ENCODE measurements around the gene CTNND2.

CTNND2 gene

DNA sequence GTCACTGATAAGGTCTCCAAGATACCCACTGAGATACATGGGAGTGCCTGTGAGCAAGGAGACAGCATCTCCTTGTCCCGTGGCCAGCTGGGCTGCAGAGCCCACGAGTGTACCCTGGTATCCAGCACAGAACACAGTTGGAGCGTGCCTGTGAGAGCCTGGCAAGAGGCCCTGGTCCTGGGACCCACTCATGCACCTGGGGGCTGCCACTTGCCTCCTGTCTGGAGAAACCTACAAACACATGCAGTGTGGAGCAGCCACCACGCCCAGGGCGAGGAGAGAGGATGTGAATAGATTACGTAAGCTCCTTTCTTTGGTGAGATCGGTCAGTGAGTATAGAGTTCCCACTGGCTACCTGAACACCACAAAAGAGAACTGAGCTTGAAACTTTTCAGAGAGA is 88.3 kb downstream of the CTNND2 start:
- Histone ChIP-seq H3K4me3 (ENCODE audit: extremely low read depth, insufficient read depth, low read length, poor library complexity, severe bottlenecking) (no peak overlapping the region), H3K4me1 (ENCODE audit: control insufficient read depth, insufficient read depth, low read length, poor library complexity, severe bottlenecking) (no peaks in the 10 kb centered on the region), H3K9me3 (ENCODE audit: control insufficient read depth, low read length) (no peaks in the 10 kb centered on the region), H3K27ac (ENCODE audit: low read depth, low read length, severe bottlenecking) (no peak overlapping the region), H3K36me3 (ENCODE audit: control insufficient read depth, insufficient read depth, low read length) (no peaks in the 10 kb centered on the region)
- 49 to 79% methylated on average over 3 to 5 of the region's 7 CpGs for WGBS, 2 experiments (ENCODE audit: insufficient coverage in 2 of 2)

DNA sequence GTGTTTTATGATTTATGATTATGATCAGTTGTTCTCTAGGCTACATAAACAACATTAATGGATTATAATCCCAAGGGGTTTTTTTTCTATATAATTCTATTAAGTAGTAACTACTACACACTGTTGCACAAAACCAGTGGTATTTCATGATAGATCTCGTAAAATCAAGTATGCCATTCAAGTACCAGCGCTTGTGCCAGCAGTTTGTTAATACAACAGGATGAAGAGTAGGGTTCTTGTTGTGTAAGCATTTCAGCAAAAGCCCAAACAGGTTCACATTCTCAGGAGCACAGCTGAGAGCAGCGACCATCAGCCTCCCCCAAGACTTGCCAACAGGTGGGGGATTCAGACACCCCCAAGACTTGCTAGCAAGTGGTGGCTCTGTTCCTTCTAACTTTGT is 88.8 kb downstream of the CTNND2 start:
- Histone ChIP-seq H3K36me3 (ENCODE audit: control insufficient read depth, insufficient read depth, low read length) (no peaks in the 10 kb centered on the region), H3K4me3 (ENCODE audit: extremely low read depth, insufficient read depth, low read length, poor library complexity, severe bottlenecking) (no peak overlapping the region), H3K4me1 (ENCODE audit: control insufficient read depth, insufficient read depth, low read length, poor library complexity, severe bottlenecking) (no peaks in the 10 kb centered on the region), H3K27ac (ENCODE audit: low read depth, low read length, severe bottlenecking) (no peak overlapping the region), H3K9me3 (ENCODE audit: control insufficient read depth, low read length) (no peaks in the 10 kb centered on the region)
- WGBS, 2 experiments (ENCODE audit: insufficient coverage in 2 of 2), result 89 to 100% methylated on average over 1 of the region's 3 CpGs

GRCh38 chr5:11814373-11814772 is 89.9 kb downstream of the CTNND2 start:
- Histone ChIP-seq H3K4me1 (ENCODE audit: control insufficient read depth, insufficient read depth, low read length, poor library complexity, severe bottlenecking) (no peaks in the 10 kb centered on the region), H3K9me3 (ENCODE audit: control insufficient read depth, low read length) (no peaks in the 10 kb centered on the region), H3K27ac (ENCODE audit: low read depth, low read length, severe bottlenecking) (no peak overlapping the region), H3K4me3 (ENCODE audit: extremely low read depth, insufficient read depth, low read length, poor library complexity, severe bottlenecking) (no peak overlapping the region), H3K36me3 (ENCODE audit: control insufficient read depth, insufficient read depth, low read length) (no peaks in the 10 kb centered on the region)
- 86 to 100% methylated on average over 3 to 4 of the region's 4 CpGs for WGBS, 2 experiments (ENCODE audit: insufficient coverage in 2 of 2)

- WGBS, 2 experiments (ENCODE audit: insufficient coverage in 2 of 2), result 80 to 85% methylated on average over 2 to 3 of the region's 3 CpGs
- H3K4me1 ChIP-seq (ENCODE audit: control insufficient read depth, insufficient read depth, low read length, poor library complexity, severe bottlenecking), result no peaks in the 10 kb centered on the region
- H3K4me3 ChIP-seq (ENCODE audit: extremely low read depth, insufficient read depth, low read length, poor library complexity, severe bottlenecking), result no peak overlapping the region
- H3K9me3 ChIP-seq (ENCODE audit: control insufficient read depth, low read length), result no peaks in the 10 kb centered on the region
- no peaks in the 10 kb centered on the region for H3K36me3 ChIP-seq (ENCODE audit: control insufficient read depth, insufficient read depth, low read length)
- no peak overlapping the region for H3K27ac ChIP-seq (ENCODE audit: low read depth, low read length, severe bottlenecking)
Observed at GRCh38 chr5:11809407-11809806, 94.8 kb downstream of the CTNND2 start.

- 78 to 87% methylated on average over 5 to 7 of the region's 7 CpGs for WGBS, 2 experiments (ENCODE audit: insufficient coverage in 2 of 2)
- no peak overlapping the region for H3K27ac ChIP-seq (ENCODE audit: low read depth, low read length, severe bottlenecking)
Observed at GRCh38 chr5:11803436-11803835, 100.8 kb downstream of the CTNND2 start.

DNA sequence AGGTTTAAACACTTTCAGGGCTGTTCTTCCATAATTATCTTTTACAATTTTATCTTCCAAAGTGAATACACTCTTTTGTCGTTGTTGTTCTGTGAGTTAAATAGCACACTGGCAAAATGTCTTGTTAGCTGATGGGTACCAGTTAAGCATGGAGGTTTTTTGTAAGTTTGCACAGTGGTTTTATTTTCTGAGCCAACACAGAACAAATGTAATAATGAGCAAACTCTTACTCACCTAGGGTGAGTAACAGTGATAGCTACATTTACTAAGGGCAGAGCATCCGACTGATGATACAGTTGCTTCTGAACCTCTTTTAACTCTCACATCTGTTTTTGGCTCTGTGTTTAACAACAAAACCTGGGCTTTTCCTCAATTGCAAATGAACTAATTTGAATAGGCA is 103.2 kb downstream of the CTNND2 start:
- 100% methylated on average over 1 of the region's 2 CpGs; no CpG with 5 or more reads in 1 of the 2 experiments for WGBS, 2 experiments (ENCODE audit: insufficient coverage in 2 of 2)
- no peaks in the 10 kb centered on the region for H3K4me1 ChIP-seq (ENCODE audit: control insufficient read depth, insufficient read depth, low read length, poor library complexity, severe bottlenecking)
- no peaks in the 10 kb centered on the region for H3K9me3 ChIP-seq (ENCODE audit: control insufficient read depth, low read length)
- no peaks in the 10 kb centered on the region for H3K36me3 ChIP-seq (ENCODE audit: control insufficient read depth, insufficient read depth, low read length)
- no peak overlapping the region for H3K4me3 ChIP-seq (ENCODE audit: extremely low read depth, insufficient read depth, low read length, poor library complexity, severe bottlenecking)
- no peak overlapping the region for H3K27ac ChIP-seq (ENCODE audit: low read depth, low read length, severe bottlenecking)

More at GRCh38 chr5:11803436-11803835, 100.8 kb downstream of the CTNND2 start:
- Histone ChIP-seq H3K4me3 (ENCODE audit: extremely low read depth, insufficient read depth, low read length, poor library complexity, severe bottlenecking) (no peak overlapping the region), H3K36me3 (ENCODE audit: control insufficient read depth, insufficient read depth, low read length) (no peaks in the 10 kb centered on the region), H3K9me3 (ENCODE audit: control insufficient read depth, low read length) (no peaks in the 10 kb centered on the region), H3K4me1 (ENCODE audit: control insufficient read depth, insufficient read depth, low read length, poor library complexity, severe bottlenecking) (no peaks in the 10 kb centered on the region)

DNA sequence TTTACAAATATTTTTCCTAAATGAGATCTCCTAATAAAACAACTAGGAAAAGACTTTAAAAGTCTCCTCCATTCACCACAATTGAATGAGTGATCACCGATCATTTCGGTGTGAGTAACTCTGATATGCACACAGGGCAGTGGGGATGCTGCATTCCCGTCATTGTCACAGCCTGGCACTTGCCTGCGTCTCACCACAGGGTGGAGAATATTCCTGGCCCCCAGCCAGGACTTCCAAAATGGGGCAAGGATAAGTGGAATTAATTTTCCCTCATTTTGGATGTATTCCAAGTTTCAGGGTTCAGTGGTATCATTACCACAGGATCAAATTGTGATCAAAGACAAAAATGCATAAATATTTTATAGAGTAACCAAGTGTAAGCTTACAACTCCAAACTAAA is 107.1 kb downstream of the CTNND2 start:
- H3K4me3 ChIP-seq (ENCODE audit: extremely low read depth, insufficient read depth, low read length, poor library complexity, severe bottlenecking), result no peak overlapping the region
- 24 to 41% methylated on average over 2 to 3 of the region's 4 CpGs for WGBS, 2 experiments (ENCODE audit: insufficient coverage in 2 of 2)

DNA sequence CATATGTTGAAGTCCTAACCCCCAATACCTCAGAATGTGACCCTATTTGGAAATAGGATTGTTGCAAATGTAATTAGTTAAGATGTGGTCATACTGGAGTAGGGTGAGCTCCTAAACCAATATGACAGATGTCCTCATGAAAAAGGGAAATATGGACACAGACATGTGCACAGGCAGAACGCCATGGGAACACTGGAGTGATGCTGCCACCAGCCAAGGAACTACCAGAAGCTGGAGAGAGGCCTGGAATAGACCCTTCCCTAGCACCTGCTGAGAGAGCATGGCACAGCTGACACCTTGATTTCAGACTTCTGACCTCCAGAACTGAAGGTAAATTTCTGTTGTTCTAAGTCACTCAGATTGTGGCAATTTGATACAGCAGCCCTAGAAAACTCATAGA is 110.8 kb downstream of the CTNND2 start:
- no peak overlapping the region for H3K27ac ChIP-seq (ENCODE audit: low read depth, low read length, severe bottlenecking)
- H3K36me3 ChIP-seq (ENCODE audit: control insufficient read depth, insufficient read depth, low read length), result no peaks in the 10 kb centered on the region
- no peaks in the 10 kb centered on the region for H3K4me1 ChIP-seq (ENCODE audit: control insufficient read depth, insufficient read depth, low read length, poor library complexity, severe bottlenecking)
- 83 to 100% methylated on average over 1 of the region's 1 CpG for WGBS, 2 experiments (ENCODE audit: insufficient coverage in 2 of 2)
- no peak overlapping the region for H3K4me3 ChIP-seq (ENCODE audit: extremely low read depth, insufficient read depth, low read length, poor library complexity, severe bottlenecking)
- no peaks in the 10 kb centered on the region for H3K9me3 ChIP-seq (ENCODE audit: control insufficient read depth, low read length)

More for the DNA sequence above, 107.1 kb downstream of the CTNND2 start:
- Histone ChIP-seq H3K4me1 (ENCODE audit: control insufficient read depth, insufficient read depth, low read length, poor library complexity, severe bottlenecking) (no peaks in the 10 kb centered on the region), H3K9me3 (ENCODE audit: control insufficient read depth, low read length) (no peaks in the 10 kb centered on the region), H3K36me3 (ENCODE audit: control insufficient read depth, insufficient read depth, low read length) (no peaks in the 10 kb centered on the region), H3K27ac (ENCODE audit: low read depth, low read length, severe bottlenecking) (no peak overlapping the region)

DNA sequence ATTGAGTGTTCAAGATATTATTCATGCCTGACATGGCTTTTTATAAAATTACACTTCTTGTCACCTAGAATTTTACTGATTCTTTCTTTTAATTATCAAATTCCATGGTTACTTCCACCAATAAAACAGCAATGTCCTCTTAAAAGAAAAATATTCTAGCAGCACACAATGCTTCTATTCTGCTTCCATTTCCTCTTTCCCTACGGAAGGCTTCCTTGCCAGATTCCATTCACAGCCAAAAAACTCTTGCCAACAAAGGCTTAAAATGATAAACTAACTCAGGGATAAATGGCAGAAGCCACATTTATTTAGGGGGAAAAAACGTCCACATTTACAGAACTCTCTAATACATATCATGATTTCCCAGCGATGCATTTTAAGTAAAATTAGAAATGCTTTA is 111.6 kb downstream of the CTNND2 start:
- Histone ChIP-seq H3K9me3 (ENCODE audit: control insufficient read depth, low read length) (no peaks in the 10 kb centered on the region), H3K4me3 (ENCODE audit: extremely low read depth, insufficient read depth, low read length, poor library complexity, severe bottlenecking) (no peak overlapping the region), H3K4me1 (ENCODE audit: control insufficient read depth, insufficient read depth, low read length, poor library complexity, severe bottlenecking) (no peaks in the 10 kb centered on the region), H3K27ac (ENCODE audit: low read depth, low read length, severe bottlenecking) (no peak overlapping the region), H3K36me3 (ENCODE audit: control insufficient read depth, insufficient read depth, low read length) (no peaks in the 10 kb centered on the region)
- WGBS, 2 experiments (ENCODE audit: insufficient coverage in 2 of 2), result 86 to 100% methylated on average over 1 of the region's 3 CpGs

DNA sequence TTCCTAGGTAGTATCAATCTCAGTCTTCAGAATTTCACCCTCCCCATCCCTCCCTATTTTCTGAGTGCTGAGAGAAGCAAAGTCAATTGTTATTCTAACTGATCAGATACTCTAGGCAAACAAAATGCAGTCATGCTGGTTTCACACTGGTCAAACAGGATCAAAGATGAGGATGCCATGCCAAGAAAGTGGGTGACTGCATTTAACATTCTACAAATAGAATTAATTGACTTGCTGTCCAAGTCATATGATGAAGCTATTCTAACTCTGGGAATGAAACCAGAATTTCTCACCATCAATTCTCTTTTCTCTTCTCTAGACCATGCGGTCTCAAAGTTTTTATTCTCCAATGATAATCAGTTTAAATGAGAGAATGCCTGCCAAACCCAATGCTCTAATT is 112.5 kb downstream of the CTNND2 start:
- no peaks in the 10 kb centered on the region for H3K36me3 ChIP-seq (ENCODE audit: control insufficient read depth, insufficient read depth, low read length)
- no peaks in the 10 kb centered on the region for H3K9me3 ChIP-seq (ENCODE audit: control insufficient read depth, low read length)
- H3K4me1 ChIP-seq (ENCODE audit: control insufficient read depth, insufficient read depth, low read length, poor library complexity, severe bottlenecking), result no peaks in the 10 kb centered on the region
- no peak overlapping the region for H3K27ac ChIP-seq (ENCODE audit: low read depth, low read length, severe bottlenecking)
- H3K4me3 ChIP-seq (ENCODE audit: extremely low read depth, insufficient read depth, low read length, poor library complexity, severe bottlenecking), result no peak overlapping the region
- no CpG with 5 or more reads among the region's 1 CpG for WGBS, 2 experiments (ENCODE audit: insufficient coverage in 2 of 2)

GRCh38 chr5:11790201-11790600 is 114.0 kb downstream of the CTNND2 start:
- no peak overlapping the region for H3K4me3 ChIP-seq (ENCODE audit: extremely low read depth, insufficient read depth, low read length, poor library complexity, severe bottlenecking)
- no peak overlapping the region for H3K27ac ChIP-seq (ENCODE audit: low read depth, low read length, severe bottlenecking)
- H3K4me1 ChIP-seq (ENCODE audit: control insufficient read depth, insufficient read depth, low read length, poor library complexity, severe bottlenecking), result no peaks in the 10 kb centered on the region
- no peaks in the 10 kb centered on the region for H3K36me3 ChIP-seq (ENCODE audit: control insufficient read depth, insufficient read depth, low read length)
- 100% methylated on average over 1 of the region's 2 CpGs; no CpG with 5 or more reads in 1 of the 2 experiments for WGBS, 2 experiments (ENCODE audit: insufficient coverage in 2 of 2)
- no peaks in the 10 kb centered on the region for H3K9me3 ChIP-seq (ENCODE audit: control insufficient read depth, low read length)

Measured in mesodermal cell (in vitro differentiated cells).